Stimulated activated CD4-positive, alpha-beta T cell treated with anti-CD3 and anti-CD28 coated beads, Interleukin-12 subunit alpha, Interleukin-12 subunit beta, amount 100 ng/mL, for 24 hours (primary cell): Measurements from ENCODE around the gene HEPN1.
"Not testable (repeated sequence)": the region's sequence is repeated elsewhere in the genome, so short reads cannot be mapped to it uniquely, and the experiment has no call there.

Experiments
- DNase-seq, 2 experiments: peaks; one replicate each; pipeline ENCODE4 v3.0.0-alpha.2; 2020; ENCODE audit warnings: low read depth in 2 of 2

Gene HEPN1

DNA sequence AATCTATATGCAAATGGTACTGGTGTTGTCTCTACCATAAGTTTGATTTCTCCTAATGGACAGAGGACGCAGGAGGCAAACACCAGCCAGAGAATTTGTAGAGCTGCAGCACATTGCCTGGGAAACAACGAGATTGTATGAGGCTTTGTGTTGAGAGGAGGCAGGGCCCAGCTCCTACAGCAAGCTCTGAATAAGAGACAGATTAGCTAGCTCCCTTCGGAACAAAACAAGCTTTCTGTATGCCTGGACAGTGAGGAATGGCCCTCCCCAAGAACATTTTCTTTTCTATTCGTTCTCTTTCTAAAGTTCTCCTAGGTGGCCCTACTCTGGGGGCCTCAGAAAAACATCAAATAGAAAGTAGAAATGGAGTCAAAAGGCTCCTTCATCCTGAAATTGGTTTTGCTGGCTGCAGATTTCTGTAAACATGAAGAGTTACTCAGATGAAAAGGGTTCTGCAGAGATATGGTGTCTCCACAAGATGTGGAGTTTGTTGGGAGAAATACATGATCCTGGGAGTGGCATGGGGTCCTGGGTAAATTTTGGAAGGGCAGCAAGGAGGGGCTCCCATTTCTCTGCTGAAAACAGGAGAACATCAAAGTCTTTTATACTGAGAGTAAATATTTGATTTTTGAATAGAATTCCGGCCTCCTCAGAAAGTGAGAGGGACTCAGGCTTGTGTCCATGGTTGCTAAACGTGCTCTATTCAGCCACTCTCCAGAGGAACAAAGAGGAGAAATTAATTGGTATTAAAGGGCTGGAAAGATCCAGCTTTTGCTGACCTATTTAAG, 23.6 kb downstream of the HEPN1 start:
- DNase-seq = no peak

DNA sequence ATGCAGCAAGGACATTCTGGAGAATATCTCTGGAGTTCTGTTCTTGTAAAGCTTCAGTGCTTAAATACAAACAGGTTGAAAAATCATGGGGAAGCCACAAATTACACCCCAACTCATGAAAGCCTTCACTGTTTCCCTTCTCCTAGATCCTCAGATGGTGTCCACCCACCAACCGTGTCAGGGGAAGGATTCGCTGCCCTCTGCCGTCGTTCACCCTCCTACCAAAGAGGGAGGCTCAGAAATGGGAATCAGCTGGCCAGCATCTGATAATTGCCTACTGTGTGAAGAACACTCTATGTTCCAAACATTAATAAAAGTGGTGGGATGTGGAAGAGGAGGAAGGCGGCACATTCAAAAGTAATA, 24.2 kb downstream of the HEPN1 start:
- no peak for DNase-seq

DNA sequence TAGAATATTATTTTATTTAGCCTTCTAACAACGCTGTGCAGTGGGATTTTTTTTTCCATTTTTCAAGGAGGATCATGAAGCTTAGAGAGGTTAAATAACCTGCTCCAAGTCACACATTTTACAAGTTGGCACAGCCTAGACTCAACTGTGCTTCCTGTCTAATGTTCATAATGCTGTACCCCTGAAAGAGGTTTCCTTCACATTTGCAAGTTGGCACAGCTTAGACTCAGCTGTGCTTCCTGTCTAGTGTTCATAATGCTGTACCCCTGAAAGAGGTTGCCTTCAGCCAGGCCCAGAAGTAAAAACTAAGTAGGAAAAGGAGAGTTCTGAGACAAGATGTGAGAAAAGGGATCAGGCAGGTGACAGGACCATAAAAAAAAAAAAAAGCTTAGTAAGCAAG, 24.7 kb downstream of the HEPN1 start:
- DNase-seq = no peak

DNA sequence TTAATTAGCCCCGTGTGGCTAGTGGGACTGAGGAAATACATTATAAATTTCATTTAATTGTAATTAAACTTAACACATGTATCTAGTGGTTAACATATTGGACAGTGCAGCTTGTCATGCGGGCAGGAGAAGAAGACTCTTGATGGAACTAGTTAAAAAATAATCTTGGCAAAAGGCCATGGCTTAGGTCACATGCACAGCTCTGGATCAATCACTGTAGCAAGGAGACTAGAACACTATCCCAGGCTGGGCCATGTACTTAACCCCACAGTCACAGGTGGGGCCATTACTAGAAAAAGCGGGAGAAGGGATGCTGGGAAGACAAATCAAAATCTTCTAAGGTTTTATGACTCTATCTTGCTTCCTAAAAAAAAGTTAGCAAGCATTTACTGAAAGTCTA, 25.5 kb downstream of the HEPN1 start:
- no peak for DNase-seq

DNA sequence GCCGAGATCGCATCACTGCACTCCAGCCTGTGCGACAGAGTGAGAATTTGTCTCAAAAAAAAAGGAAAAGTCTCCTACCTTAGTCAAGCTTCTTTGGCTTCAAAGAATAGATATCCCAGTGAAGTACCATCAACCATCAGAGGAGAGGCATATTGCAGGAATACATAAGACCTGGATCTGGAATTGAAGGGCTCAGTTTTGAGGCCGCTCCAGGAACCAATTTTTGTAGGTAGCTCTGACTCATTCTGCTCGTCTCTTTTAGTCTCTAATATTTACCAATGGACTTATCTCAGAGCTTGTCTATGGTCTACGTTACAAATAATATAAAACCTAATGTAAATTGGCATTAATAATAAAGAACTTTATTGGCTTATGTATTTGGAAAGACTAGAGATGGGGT, 26.8 kb downstream of the HEPN1 start:
- DNase-seq = no peak

DNA sequence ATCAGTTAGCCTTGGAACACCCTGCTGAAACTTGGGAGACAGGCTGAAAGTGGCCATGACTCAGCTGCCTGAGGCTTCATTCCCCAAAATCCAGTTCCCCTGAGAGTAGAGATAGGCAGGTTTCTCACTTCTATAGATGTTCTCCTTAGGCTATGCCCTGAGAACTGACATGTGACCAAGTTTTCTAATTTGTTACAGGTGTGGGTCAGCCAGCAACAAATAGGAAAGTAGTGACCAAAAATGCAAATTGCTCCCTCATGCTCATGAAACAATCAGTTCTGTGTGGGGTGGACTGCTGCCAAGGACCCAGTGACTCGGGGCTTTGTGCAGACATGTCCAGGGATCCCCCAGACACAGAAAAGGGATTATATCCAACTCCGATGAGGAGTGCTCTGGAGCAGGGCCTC, 27.7 kb downstream of the HEPN1 start:
- no peak for DNase-seq

DNA sequence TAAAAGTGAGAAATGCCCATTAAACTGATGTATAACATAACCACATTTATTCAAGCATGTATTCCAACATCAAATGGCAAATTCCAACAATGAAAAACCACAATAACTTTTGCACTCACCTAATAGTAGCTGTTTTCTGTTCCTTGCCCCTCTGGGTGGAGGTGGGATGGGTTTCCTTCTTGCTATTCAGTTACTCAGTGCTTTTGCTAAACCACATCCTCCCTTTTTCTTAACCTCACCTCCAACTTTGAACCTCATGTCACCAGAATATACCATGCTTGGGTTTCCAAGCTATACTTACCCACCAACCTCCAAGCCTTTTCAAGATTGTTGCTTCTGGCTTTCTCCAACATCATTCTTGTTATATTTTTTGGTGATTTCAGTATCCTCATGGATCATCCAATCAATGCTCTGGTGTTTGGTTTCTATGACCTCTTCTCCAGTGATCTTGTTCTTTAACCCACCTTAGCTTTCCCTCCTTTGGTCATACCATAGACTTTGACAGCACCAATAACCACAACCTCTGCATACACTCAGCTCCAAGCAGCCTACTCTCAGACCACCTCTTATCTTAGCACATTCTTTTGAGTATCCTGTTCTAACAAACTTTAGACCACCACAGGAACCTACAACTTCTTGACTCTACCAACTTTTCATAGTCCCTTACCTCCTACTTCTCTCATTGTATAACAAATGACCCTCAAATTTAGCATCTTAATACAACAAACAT, 31.7 kb downstream of the HEPN1 start:
- DNase-seq = no peak

DNA sequence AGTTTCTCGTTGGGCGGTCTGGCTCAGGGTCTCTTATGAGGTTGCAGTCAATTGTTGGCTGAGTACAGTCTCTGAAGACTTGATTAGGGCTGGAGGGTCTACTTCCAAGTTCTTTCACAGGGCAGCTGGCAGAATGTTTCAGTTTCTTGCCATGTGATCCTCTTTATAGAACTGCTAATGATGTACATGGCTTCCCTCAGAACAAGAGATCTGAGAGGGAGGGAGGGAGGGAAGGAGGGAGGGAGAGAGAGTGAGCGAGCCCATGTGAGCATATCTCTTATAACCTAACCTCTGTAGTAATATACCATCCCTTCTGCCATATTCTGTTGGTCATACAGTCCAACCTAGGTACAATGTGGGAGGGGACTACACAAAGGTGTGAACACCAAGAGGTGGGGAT, 32.3 kb downstream of the HEPN1 start:
- DNase-seq = no peak

DNA sequence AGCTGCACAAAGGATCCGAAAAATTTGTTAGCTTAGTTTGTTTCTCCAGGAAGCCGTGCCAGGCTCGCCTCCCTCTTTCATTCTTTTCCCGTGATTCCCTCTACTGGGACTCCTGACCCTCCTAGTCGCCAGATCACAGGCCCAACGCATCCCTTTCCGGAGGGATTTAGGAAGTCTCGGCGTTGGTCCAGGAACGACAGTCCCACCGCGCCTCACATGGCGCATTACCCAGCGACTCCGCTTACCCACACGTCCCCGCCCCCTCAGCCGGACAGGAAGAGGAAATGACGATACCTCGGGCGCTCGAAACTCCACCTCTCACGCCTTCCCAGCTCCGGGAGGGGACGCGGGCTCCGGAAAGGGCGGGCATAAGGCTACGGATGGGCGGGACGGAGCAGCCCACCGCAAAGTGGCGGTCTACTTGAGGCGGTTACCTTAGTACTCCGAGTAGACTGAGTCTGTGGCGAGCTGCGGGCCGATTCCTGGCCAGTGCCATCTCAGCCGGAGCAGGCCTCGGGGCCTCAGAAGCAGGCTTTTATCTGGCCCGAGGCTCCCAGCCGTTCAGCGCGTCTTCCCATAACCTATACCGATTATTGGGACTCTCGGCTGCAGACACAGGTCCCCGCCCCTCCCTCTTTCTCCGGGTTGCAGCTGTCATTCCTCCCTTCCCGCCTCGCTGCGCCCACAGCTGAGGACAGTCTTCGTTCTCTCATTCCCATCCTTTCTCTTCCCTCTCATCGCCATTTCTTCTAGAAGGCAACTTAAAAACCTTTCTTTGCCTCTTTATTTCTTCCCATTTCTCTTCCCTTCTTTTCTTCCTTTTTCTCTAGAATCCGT, 34.9 kb downstream of the HEPN1 start, which contains the start of gene CCDC15:
Gene CCDC15, plus strand, starts transcription at position 450 of the 837 bp plus-strand sequence. CDS start 531 bp downstream, outside the sequence.
- peak; percentile 94 to 97 for DNase-seq

DNA sequence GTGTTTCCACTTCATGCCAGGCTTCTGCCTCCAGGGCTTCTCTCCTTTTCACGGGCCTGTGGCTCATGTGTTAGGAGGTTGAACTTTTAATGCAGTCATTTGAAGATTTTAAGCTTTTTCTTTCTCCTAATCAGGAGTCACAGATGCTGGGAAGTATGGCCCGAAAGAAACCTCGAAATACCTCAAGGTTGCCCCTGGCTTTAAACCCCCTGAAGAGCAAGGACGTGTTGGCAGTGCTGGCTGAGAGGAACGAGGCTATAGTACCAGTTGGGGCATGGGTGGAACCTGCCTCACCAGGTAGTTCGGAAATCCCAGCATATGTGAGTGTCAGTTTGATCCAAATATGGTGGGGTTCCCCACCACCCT, 35.5 kb downstream of the HEPN1 start:
- DNase-seq = no peak

DNA sequence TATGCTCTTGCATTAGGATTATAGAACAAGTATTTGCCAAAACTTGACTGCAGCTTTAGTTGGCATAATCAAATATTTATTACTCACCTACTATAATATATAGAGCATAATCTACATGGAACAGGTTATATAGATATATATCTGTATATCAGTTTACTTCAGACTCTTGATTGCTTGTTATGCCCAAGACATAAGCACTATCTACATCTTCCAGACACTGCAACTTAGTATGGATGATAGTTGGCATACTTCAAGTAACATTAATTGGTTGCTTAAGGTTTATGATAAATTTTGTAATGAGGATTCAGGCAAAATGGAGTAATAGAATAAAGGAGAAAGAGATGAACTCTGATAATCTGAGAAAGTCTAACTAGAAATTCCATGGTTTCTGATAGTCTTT, 36.0 kb downstream of the HEPN1 start:
- DNase-seq = no peak

DNA sequence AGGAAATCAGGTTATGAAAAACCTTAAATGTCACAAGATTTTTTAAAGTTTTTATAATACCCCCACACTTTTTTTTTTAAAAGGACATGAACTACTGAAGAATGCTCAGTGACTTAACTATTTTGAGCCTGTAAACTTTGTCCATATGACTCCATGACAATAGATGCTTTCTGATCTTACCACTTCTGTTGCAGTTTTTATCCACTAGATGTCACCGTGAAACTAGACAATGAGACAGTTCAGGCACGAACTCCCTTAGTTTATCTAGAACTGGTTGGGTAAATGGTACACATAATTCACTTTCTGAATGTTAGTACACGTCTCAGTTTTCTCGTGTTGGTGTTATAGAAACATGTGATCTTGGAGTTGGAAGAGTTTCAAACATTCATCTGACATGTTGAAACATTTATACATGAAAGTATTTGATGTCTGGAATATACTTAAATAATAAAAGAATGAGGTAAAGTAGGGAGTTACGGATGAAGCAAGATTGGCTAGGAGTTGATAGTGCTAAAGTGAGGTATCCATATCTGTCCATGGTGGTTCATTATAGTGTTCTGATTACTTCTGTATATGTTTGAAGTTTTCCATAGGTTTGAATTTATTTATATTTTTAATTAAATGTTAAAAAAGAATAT, 43.0 kb downstream of the HEPN1 start:
- no peak for DNase-seq

DNA sequence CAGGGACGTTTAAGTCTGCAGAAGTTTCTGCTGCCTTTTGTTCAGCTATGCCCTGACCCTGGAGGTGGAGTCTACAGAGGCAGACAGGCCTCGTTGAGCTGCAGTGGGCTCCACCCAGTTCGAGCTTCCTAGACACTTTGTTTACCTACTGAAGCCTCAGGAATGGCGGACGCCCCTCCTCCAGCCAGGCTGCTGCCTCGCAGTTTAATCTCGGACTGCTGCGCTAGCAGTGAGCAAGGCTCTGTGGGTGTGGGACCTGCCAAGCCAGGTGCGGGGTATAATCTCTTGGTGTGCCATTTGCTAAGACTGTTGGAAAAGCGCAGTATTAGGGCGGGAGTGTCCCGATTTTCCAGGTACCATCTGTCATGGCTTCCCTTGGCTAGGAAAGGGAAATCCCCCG, 49.1 kb downstream of the HEPN1 start:
- DNase-seq = not testable (repeated sequence)
